Osteocyte (in vitro differentiated cells): ENCODE measurements around the gene STMN1. TPM values are rescaled to one million over a fixed set of nuclear protein-coding genes. Genes with fewer than 3 reads are reported as not detected.

Experiments
- DNase-seq: peaks from one replicate; pipeline ENCODE4 v3.0.0; 2021; ENCODE audit warnings: mixed read lengths; ENCODE audit not compliant: unreplicated experiment; ENCODE audit errors: extremely low spot score
- H3K27ac Mint-ChIP-seq: one replicate; pipeline ENCODE4 v1.8.0; 2021; ENCODE audit warnings: mild to moderate bottlenecking, mixed read lengths; ENCODE audit not compliant: unreplicated experiment
- H3K27me3 Mint-ChIP-seq: one replicate; pipeline ENCODE4 v1.8.0; 2021; ENCODE audit warnings: mixed read lengths; ENCODE audit not compliant: unreplicated experiment
- H3K36me3 Mint-ChIP-seq: one replicate; pipeline ENCODE4 v1.8.0; 2021; ENCODE audit warnings: mixed read lengths; ENCODE audit not compliant: unreplicated experiment
- H3K4me1 Mint-ChIP-seq: one replicate; pipeline ENCODE4 v1.8.0; 2021; ENCODE audit warnings: mixed read lengths; ENCODE audit not compliant: unreplicated experiment
- H3K4me3 Mint-ChIP-seq: one replicate; pipeline ENCODE4 v1.8.0; 2021; ENCODE audit warnings: mild to moderate bottlenecking, moderate library complexity, mixed read lengths; ENCODE audit not compliant: unreplicated experiment
- H3K9me3 Mint-ChIP-seq: one replicate; pipeline ENCODE4 v1.8.0; 2021; ENCODE audit warnings: mixed read lengths; ENCODE audit not compliant: unreplicated experiment
- CTCF ChIP-seq: fragments of 200-600 bp; sonication (generic); IDR thresholded peaks from 2 replicates; pipeline ENCODE4 v1.5.0; 2021; ENCODE audit warnings: antibody characterized with exemption, mild to moderate bottlenecking, moderate library complexity
- long read RNA-seq: library from polyadenylated mRNA; unstranded; transcript quantifications from one replicate; pipeline ENCODE4 v2.0.0, GENCODE V29; 2021
- total RNA-seq: library from RNA; stranded (reverse); gene quantifications from 2 replicates; pipeline ENCODE4 v1.2.1, GENCODE V29; 2021

STMN1 gene
- 238 and 255 TPM in 2 replicates for total RNA-seq
- long read RNA-seq, transcript STMN1-206 (5 exons, 1,504 nt) = major isoform, 414 of 481 reads
- long read RNA-seq, transcript STMN1-207 (4 exons, 2,947 nt) = minor isoform, 7 of 481 reads
- long read RNA-seq, partial matches to known transcripts = 45 of 481 reads
- long read RNA-seq, other reads (novel, unspliced or antisense) = 14 of 481 reads

DNA sequence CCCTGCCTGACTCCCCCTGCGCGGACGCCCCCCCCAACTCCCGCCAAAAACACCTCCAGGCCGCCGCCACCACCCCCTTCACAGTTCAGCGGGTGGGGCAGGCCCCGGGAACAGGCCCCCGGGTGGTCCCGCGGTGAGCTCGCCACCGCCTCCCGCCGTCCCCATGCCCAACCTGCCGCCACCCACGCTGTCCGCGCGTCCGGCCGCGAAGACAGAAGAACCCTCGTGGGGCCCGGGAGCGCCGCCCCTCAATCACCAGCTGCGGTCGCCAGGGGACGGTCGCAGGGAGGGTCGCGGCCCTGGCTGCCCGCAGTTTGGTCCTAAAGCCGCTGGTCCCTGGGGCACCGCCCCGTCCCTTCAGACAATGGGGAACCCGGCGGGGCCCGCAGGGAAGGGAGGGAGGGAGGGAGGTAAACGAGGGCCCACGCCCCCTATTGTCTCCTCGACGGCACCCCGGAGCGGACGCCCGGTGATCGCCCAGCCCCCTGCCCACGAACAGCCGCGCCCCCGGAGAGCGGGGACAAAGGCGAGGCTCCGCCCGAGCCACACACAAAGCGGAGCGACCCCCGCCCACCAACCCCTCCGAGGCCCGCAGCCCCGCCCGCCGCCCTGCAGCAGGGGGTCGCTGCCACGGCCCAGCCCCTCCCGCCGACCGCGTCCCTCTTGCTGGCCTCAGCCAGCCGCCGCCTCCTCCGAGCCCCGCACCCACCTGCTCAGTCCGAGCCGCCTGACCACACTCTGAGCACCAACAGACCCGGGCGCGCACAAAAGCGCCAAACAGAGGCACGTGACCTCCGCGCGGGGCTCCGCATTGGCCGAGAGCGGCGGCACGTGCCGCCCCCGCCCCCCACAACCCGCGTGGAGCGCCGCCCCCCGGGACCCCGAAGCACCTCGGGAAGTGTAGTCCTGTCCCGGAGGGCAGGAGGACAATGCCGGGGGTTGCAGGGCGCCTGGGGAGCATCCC, at the start of gene STMN1:
STMN1 (minus strand) TSS at position 740 of the 964 bp plus-strand sequence. CDS start 1,743 bp downstream, outside the sequence.
- peak; percentile 95 for DNase-seq
- TF ChIP-seq CTCF = no peak
- peaks cover 5% of the 10 kb centered on the region for H3K36me3 Mint-ChIP-seq
- peak within 1 kb of the TSS; percentile 85 for H3K4me3 Mint-ChIP-seq
- H3K9me3 Mint-ChIP-seq = no peaks in the 10 kb centered on the region
- no peaks in the 10 kb centered on the region for H3K27me3 Mint-ChIP-seq
- peaks cover 23% of the 10 kb centered on the region for H3K4me1 Mint-ChIP-seq
- H3K27ac Mint-ChIP-seq = peak within 1 kb of the TSS; percentile 93

DNA sequence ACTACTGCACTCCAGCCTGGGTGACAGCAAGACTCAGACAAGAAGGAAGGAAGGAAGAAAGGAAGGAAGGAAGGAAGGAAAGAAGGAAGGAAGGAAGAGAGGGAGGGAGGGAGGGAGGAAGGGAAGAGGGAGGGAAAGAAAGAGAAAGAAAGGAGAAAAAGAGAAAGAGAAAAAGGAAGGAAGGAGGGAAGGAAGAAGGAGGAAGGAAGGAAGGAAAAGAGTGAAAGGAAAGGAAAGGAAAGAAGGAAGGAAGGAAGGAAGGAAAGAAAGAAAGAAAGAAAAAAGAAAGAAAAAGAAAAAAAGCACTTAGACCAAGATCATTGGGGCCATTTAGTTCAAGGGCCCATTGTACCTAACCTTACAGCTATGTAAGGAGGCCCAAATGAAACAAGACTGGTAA, 49.3 kb upstream of the STMN1 start:
- DNase-seq = no peak
- Mint-ChIP-seq H3K4me1 (no peaks in the 10 kb centered on the region), H3K4me3 (no peak overlapping the region), H3K27ac (no peak overlapping the region), H3K36me3 (peaks cover 26% of the 10 kb centered on the region), H3K27me3 (no peaks in the 10 kb centered on the region), H3K9me3 (peaks cover 7% of the 10 kb centered on the region)
- TF ChIP-seq CTCF = no peak

- DNase-seq = no peak
- Mint-ChIP-seq H3K36me3 (peaks cover 15% of the 10 kb centered on the region), H3K27ac (no peak overlapping the region), H3K4me3 (no peak overlapping the region), H3K27me3 (no peaks in the 10 kb centered on the region), H3K9me3 (peaks cover 7% of the 10 kb centered on the region), H3K4me1 (no peaks in the 10 kb centered on the region)
- no peak for TF ChIP-seq CTCF
Observed at GRCh38 chr1:25954282-25954938, 48.2 kb upstream of the STMN1 start.

DNA sequence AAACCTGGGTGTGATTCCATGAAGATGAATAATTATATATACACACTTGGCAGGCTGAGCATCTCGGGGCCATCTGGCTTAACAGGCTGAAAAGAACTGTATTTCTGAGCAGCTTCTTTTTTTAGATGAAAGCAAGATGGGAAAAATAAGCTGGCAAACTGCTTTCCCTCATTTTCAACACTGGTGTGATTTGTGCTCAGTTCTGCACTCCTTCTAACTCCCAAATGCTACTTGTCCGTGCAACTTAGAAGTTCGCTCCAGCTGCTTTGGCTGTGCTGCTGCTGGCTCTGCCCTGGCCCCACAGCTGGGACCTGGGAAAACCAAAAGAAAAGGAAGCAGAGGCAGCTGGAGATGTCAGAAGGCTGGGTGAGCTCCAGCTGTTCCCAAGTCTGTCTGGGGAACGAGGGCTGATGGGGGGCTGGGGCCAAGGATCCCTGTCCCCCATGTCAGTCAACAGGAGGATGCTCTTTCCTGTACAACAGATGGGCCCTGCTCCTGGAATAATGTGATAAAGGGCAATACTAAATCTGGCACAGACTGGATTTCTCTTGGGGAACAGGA, 46.7 kb upstream of the STMN1 start:
- H3K4me3 Mint-ChIP-seq = no peak overlapping the region
- TF ChIP-seq CTCF = no peak
- H3K9me3 Mint-ChIP-seq = no peaks in the 10 kb centered on the region
- H3K27me3 Mint-ChIP-seq = no peaks in the 10 kb centered on the region
- H3K27ac Mint-ChIP-seq = no peak overlapping the region
- peaks cover 3% of the 10 kb centered on the region for H3K36me3 Mint-ChIP-seq
- DNase-seq = no peak
- H3K4me1 Mint-ChIP-seq = no peaks in the 10 kb centered on the region
